HG02759 (cell line): ENCODE data around the gene TBC1D22A.

Experiments
- ATAC-seq: cut with Tn5 transposase; IDR thresholded peaks from one replicate; pipeline ENCODE4 v1.9.1; 2021; ENCODE audit warnings: mild to moderate bottlenecking, moderate library complexity; ENCODE audit not compliant: unreplicated experiment

TBC1D22A gene

GRCh38 chr22:47200273-47201051, 438.0 kb downstream of the TBC1D22A start:
- no peak for ATAC-seq

GRCh38 chr22:47201186-47201995, 438.9 kb downstream of the TBC1D22A start:
- no peak for ATAC-seq

- no peak for ATAC-seq
Measured at GRCh38 chr22:47201996-47202818, 439.8 kb downstream of the TBC1D22A start.

GRCh38 chr22:47202819-47203553, 440.5 kb downstream of the TBC1D22A start:
- no peak for ATAC-seq

- no peak for ATAC-seq
Measured at GRCh38 chr22:47203554-47203991, 441.1 kb downstream of the TBC1D22A start.

- no peak for ATAC-seq
Measured at GRCh38 chr22:47204002-47204979, 441.8 kb downstream of the TBC1D22A start.

- no peak for ATAC-seq
Measured at GRCh38 chr22:47205081-47205491, 442.6 kb downstream of the TBC1D22A start.

GRCh38 chr22:47205554-47205953, 443.1 kb downstream of the TBC1D22A start:
- no peak for ATAC-seq

- ATAC-seq, result no peak
Measured at GRCh38 chr22:47206164-47206563, 443.7 kb downstream of the TBC1D22A start.

- no peak for ATAC-seq
Measured at GRCh38 chr22:47206666-47207218, 444.3 kb downstream of the TBC1D22A start.

GRCh38 chr22:47207387-47207786, 444.9 kb downstream of the TBC1D22A start:
- no peak for ATAC-seq

GRCh38 chr22:47207846-47208554, 445.6 kb downstream of the TBC1D22A start:
- no peak for ATAC-seq

GRCh38 chr22:47208630-47209029, 446.2 kb downstream of the TBC1D22A start:
- no peak for ATAC-seq

- no peak for ATAC-seq
Measured at GRCh38 chr22:47209040-47209514, 446.6 kb downstream of the TBC1D22A start.

- no peak for ATAC-seq
Measured at GRCh38 chr22:47209547-47210023, 447.1 kb downstream of the TBC1D22A start.

GRCh38 chr22:47210112-47210657, 447.7 kb downstream of the TBC1D22A start:
- no peak for ATAC-seq

- no peak for ATAC-seq
Measured at GRCh38 chr22:47210686-47211085, 448.2 kb downstream of the TBC1D22A start.
